ENCODE measurements around the gene CD86.

Gene CD86

DNA sequence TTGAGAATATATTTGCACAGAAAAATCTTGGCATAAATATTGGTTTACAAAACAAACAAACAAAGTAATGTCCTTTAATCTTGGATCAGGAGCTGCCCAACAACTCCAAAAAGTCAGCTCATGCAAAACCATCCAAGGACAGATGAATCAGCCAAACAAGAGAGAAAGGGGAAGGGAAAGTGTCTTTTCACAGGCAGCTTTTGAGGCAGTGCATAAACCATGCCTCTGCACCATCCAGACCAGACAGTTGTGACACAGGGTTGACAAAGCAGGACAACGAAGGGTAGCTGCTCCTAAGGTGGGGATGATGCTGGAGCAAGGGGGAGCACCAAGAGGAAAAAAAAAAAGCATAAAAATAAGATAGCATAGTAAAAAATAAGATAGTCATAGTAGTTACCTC, 8.7 kb downstream of the CD86 start:
- DNase-seq, result peak; percentile 25

DNA sequence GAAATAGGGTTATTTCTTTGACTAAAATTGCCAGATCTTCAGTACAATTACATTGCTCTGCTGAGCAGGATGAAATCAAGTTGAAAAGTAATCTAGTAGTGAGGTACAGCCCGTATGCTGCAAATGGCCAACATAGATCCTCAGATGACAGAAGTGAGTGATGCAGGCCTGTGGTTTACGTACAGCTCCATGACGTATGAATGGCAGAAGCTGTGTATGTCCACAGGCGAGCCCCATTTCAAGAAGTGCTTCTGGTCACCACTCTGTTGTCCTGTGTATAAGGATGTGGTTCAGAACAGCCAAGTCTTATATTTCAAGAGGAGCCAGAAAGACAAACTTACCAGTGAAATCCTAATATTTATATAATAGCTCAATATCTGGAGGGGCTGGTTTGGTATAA, 9.2 kb downstream of the CD86 start:
- no peak for DNase-seq

DNA sequence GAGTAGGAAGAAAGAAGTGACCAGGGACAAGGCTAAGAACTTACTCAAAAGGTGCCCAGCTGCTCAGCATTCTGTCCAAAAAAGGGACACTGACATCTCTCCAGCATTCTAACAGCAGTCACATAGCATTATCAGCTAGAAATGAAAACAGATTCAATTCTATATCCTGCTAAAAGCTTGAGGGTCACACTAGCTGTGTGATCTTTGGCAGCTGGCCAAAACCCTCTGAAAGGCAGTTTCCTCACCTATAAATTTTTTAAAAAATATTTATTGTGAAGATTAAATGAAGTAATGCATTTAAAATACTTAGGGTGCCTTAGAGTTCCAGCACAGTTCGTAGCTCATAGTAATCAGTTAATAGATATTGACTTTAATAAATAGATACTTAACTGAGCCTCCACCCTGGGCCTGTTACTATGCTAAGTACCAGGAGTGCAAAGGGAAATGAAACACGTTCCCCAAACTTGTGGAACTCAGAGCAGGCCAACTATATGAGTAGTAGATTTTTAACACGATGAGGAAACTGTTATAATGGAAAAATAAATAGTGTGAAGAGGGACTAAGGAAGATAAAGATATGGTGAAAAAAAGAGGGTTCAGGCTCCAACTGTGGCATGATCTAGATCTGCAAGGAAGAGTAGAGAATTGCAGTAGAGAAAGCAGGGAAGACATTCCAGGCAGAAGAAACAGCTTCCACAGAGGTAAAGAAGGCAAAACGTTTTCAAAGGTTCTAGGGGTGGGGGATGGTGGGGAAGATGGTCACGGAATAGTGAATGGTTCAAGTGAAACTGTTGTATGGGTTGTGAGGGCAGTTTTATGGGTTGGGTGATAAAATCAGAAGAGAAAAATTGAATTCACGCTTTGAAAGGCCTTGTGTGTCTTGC, 11.4 kb downstream of the CD86 start:
- peak; percentile 70 for DNase-seq

DNA sequence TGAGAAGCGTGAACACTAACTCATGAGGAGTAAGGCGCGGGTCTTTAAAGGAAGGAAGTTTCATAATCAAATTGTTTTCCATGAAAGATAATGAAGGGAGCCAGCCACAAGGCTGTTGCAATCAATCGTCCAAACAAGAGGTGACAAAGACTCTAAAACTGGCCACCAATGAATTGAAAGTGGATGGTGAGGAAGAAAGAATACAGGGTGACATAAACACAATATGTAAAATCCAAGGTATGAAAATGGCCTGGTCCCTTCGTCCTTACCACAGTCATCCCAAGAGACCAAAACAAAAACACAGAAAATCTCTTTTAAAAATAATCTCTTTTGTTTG, 12.0 kb downstream of the CD86 start:
- peak; percentile 93 for DNase-seq

DNA sequence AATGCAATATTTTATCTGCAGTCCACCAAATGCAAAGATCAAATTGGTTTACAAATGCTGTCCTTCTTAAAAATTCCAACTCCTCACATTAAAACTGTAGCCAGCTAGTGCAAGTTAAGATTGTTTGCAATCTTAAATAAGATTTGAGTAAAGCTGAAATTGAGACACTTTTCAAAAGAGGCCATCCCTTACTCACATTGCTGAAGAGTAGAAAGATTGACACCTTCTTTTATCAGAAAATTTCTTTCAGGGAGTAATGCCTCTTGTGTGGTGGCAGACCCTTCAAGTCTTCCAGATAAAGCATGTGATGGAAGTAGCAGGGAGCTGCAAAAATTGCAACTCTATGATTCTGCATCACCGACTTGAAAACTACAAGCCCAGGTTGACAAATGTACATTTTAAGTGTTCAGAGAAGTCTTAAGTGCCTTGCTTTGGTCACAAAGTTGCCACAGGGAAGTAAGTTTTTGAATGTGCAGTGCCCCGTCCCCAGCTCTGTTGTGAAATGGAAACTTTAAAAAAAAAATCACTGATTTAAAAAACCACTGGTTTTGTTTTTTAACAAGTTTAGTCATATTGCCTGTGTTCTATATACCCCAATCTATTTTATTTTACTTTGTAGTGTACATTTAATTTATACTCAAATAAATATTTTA, 12.6 kb downstream of the CD86 start:
- peak; percentile 67 for DNase-seq

DNA sequence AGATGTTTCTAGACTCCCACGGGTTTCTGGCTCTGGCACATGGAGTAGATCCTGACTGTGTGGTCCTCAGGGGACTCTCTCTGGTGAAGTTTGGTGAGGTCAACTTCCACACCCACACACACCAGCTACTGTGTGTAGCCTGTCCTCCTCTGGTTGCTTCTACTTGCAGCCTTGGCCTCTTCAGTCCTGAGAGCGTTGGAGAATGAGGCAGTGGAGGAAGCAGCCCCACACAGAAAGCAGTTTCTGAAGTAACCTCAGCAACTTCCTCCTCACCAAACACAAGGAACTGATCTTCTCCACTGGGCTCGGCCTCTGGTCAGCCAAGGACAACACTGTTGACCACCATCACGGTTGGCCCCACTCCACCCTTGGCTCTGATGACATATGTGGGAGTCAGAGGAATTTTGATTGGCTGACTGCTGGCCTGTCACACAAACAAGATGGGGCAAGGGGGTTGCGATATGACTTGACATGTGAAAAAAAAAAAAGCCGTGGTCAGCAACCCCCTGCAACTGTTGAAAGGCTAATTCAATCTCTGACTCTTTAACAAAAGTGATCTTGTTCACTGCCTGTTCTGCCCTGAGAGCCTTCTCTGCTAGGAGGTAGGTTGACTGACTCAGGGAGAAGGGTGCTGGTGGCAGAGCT, 19.6 kb downstream of the CD86 start:
- DNase-seq, result peak; percentile 53

DNA sequence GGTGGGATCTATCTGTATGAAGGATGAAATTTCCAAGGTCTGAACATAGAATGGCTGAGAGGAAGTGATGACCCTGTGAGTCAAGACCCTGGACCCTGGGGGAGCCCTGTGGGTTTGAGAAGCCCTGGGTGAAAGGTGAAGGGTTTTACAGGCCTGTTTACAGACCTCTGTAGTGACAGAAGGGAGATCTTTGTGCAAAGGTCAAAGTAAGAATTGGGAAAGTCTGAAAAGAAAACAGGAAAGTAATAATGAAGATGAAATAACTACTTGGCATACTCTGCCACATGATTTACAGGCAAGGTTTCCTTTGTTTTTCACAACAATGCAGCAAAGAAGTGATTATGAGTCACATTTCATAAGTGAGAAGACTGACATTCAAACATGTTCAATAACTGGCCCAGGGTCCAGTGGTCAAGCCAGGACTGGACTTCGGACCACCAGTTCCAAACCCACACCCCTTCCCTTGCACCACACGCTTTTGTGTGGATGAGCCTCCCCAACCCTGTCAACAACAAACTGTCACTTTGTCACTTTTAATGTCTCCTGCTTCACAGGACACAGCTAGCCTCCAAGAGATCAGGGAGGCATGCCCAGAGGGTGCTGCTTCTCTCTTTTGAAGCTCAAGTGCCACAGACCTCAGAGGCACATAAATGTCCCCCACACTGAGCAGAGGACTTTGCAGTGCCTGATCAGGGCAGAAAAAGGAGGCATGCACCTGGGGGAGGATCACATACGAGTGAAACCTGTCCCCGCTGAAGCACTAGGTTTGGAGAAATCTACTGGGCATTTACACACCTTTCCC, 21.5 kb downstream of the CD86 start:
- peak; percentile 14 for DNase-seq

DNA sequence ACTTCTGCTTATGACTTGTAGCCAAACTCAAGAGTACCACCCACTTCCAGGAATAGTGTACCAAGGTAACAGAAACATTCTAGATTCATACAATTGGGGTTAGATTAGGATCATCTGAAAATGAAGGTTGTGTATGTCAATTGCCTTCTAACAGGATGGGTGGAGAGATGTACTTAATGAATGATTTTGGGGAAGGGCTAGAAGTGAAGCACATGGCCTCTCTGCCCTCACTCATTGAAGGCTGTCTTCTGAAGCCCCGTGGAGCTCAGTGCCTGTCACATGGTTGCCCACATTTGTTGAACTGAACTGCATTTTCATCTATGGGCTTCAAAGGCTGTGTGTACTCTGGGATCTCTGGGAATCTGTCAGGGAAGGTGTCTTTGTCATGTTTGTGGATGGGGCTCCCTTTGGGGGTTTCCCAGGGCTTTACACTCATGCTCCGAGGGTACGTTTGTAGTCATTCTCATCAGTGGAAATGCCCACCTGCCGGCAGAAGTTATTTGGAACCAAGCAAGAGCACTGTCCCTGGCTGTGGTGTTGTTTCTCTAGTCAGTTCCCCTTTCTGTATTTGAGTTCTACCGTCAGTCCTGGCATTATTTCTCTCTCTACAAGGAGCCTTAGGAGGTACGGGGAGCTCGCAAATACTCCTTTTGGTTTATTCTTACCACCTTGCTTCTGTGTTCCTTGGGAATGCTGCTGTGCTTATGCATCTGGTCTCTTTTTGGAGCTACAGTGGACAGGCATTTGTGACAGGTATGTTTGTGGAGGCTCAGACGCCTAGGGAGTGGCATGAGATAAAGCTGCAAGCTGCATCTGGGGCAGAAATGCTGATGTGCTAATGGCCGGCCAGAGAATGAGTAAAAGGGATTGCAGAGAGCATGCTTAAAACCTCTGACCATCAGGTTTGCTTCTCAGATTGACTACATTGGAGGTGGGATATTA, 22.4 kb downstream of the CD86 start:
- DNase-seq, result peak; percentile 58

DNA sequence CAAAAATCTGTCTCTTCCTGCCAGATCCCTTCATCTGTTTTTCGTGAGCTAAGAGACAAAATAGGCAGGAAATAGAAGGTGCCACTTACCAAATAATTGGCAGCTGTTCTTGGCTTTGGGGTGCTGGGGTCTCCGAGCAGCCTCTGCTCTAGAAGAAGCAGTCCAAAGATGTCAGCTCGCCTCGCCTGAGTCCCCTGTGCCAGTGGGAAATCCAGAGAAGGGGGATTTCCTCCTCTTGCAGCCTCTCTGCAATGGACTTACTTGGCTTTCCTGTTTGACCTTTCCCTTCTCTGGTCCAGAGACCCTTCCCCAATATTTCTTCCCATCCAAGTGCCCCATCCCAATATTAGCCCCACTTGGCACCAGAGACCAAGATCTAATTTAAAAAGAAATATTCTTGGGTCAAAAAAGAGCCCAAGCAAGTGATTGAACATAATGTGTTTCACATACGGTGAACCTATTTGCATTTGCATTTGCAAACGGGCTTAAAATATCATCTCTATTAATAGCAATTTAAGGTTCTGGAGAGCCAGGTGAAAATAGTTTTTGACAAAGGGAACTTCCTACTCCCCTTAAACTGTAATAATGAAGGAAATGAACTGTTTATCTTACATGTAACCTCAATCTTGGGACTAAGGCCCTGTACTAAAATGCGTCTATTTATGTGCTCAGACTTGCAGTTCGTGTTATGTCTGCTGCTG, 23.2 kb downstream of the CD86 start:
- no peak for DNase-seq

DNA sequence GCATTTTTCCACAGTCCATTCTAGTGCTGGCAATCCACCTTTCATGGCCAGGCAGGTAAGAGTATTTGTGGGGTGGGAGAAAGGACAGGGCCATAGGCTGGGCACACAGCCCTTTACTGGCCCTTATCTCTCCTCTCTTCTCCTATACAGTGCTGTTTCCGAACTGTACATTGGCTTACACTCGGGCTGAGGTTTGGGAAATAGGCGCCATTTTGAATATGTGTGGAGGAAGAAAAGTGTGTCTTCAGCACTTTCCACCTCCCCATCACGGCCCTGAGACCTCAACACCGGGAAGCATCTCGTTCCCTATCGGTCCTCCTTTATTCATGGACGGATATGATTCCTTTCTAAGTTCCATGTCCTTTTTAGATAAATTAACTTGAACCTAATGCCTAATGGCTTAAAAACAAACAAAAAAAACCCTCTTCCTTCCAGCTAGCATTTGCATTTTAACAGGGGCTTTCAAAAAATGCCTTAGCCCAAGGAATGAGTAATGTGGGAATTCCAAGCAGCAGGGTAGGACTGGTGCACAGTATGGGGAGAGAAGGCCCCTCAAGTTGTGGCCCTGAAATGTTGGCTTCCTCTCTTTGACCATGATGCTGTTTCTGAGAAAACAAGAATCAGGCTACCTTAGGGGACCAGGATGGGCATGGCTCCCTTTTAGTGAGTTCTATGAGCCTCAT, 24.5 kb downstream of the CD86 start:
- DNase-seq, result no peak

DNA sequence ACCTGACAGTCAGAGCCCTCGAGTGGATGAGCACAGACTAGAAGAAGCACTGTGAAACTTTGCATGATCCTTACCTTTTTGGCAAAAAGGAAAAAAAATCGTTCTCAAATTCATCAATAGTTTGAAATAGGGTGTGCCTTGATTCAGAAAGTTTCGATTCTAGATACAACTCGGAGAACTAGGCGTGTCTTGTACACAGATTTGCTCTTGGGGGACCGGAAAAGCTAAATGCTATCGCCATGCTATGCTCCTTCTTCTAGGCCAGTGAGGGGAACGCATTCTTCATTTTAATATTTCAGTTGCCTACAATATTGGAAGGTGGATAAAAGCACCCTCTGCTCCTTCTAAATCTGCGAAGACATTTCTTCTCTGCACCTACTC, 25.0 kb downstream of the CD86 start:
- DNase-seq, result no peak

DNA sequence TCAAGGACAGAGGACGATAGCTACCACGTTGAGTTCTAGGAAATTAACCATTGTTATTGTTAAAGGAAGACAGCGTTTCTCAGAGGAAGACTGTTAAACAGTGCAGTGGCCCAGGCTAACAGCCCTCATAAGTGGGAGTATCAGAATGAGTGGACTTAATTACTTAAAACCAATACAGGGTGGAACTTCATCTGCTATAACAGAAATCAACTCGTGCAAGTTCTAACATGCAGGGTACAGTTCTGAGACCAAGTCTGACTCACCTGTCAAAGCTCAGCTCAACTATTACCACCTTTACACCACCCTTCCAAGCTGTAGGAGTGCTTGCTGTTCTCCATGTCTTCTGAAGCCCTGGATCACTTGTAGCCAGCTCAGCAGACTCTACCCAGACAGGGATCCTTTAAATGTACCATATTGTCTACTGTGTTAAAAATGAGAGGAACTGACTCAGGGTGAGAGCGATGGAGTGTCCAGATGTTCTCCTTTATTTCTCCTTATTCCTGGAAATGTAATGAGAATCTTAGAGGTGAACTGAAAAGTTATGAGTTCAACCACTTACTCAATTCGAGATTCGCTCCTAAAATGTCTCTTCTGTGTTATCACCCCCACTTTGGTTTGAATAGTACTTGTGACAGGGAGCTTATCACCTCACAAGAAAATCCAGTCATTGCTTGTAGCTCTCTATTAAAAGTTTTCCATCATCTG, 26.5 kb downstream of the CD86 start:
- DNase-seq, result peak; percentile 40

DNA sequence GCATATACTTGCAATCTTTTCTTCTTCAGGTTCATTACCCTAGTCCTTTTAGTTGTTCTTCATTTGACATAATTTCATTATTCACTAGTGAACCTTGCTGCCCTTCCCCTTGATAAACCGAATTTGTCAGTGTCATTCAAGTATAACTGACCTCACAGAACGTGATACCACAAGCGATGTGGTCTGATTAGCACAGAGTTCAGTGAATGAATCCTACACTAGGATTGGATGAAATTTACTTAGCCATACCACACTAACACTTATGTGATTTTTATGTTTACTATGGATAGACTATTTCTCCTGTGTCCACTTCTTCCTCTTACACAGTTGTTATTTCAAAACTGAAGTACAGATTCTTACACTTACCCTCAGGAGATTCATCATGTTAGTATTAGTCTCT, 27.2 kb downstream of the CD86 start:
- DNase-seq, result peak; percentile 54

DNA sequence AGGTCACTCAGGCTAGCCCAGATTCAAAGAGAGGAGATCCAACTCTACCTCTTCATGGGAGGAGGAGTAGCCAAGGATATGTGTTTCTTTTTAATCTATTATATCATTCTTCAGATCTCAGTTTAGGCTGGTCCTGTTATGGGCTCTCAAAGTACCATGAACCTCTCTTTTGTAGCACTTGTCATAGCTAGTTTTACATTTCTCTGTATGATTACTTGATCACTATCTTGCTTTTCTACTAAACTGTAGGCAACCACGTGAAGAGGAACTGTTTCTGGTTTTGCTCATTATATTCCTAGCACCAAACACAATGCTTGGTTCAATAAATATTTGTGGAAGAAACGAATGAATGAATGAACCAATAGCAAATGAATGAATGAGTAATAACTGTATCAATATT, 29.6 kb downstream of the CD86 start:
- peak; percentile 22 for DNase-seq

DNA sequence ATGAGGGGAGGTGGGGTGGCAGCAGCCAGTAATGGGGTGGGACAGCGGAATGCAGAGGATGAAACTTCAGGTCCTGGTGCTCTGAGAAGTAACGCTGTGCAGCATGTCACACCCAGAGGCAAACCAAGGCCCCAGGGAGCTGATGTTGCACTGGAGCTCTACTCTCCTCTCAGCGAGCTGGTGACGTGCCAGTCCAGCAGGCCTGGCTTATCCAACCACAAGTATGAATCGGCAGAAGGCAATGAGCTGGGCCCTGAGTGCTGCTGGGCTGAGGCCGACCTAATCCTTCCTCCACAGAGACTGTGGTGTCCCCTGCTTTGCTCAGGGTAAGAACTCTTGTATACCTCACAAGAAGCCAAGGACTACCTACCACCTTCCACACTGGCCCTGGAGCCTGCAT, 30.5 kb downstream of the CD86 start:
- DNase-seq, result peak; percentile 58

DNA sequence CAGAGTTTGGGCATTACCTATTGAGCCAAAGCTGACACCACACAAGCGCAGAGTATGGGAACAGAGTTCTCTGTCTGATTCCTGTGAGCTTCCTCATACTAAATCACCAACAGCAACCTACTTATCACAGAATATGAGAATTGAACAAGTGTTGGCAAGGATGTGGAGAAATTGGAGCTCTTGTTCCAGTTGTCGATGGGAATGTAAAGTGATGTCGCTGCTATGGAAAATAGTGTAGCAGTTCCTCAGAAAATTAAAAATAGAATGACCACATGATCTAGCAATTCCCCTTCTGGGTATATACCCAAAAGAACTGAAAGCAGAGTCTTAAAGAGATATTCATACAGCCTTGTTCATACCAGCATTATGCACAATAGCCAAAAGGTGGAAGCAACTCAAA, 33.4 kb downstream of the CD86 start:
- DNase-seq, result no peak

DNA sequence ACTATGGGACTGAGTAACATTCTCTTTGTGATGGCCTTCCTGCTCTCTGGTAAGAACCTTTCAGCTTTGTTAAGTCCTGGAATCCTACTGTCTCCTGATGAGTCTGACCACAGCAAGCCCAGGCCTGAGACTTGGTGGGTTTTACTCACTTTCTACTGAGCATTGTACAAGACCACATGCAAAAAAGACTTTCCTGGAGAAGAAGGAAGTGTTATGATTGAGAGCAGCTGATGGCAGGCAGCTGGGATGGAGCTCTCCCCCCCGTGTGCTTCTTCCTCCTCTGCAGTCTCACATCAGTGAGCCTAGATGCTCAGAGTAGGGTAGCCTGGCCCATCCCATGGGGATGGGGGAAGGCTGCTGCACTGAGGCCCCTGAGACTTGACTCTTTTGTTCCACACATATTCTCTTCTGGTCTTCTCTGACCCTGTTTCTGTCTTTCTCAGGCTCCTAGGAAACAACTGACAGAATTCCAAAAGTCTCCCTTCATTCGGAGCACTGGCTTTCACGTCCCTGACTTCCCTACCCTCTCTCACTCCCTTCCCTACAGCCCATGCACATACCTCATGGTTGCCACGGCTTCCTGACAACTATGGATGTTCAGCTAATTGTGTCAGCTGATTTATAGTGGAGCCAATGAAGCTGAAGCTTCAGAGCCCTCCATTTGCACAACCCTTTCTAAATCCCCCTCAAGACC, 36.6 kb downstream of the CD86 start:
- no peak for DNase-seq

DNA sequence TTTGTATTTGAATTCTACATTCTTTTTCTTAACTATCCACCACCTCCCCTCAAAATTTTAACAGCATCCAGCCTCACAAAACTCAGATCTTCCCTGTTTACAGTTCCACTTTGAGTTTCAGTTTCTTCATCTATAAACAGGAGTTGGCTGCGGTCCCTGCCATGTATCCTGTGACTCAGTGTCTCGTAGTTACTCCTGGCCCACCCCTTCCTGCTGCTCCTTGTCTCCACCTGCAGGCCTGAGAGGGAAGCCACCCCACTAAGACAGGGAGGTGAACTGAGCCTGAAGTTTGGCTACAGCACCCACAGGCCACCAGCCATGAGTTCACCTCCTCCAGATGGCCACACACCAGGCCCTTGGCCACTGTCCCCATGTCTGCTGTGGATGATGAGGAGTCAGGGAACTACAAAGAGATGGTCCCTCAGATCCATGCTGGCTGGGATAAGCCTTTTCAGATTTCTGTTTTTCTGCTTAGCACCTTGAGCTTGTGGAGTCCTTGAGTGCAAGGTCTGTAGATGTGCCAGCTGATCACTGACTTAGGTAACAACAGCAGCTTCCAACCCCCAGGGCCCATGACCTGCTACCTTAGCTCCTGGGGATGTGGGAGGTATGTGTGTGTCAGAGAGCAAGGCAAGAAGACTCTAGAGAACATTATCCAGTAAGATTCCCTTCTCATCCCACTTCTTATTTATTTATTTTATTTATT, 37.5 kb downstream of the CD86 start:
- DNase-seq, result peak; percentile 55

DNA sequence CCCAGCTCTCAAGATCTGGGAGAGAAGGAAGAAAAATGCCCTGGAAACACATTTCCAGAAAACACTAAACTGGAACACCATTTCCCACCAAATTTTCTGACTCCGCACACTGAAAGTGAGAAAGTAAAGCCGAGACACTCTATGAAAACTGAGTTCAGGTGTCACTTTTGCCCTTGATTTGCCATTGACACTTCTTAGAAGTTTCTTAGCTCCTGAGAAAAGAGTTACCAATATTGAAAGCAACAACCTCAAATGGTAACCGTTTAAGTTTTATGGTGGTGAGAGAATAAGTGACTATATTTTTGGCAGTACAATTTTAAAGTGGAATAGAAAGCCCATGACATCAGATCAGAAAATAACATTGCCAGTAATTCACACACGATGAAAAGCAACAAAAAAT, 39.0 kb downstream of the CD86 start:
- no peak for DNase-seq
